ENCODE measurements around the gene FAM124A. TPM values are rescaled to one million over a fixed set of nuclear protein-coding genes. Genes with fewer than 3 reads are reported as not detected.
"Not testable (repeated sequence)": the region's sequence is repeated elsewhere in the genome, so short reads cannot be mapped to it uniquely, and the experiment has no call there.

Gene FAM124A
- total RNA-seq, 1 experiment from 2014 or later: not detected

GRCh38 chr13:51278426-51279130, 56.4 kb downstream of the FAM124A start:
- POLR2A ChIA-PET (ENCODE audit: unreplicated experiment): no interaction called here
- H3K27me3 ChIP-seq (ENCODE audit: insufficient read depth, low read depth): peaks cover 81% of the 10 kb centered on the region
- H3K4me3 ChIP-seq: no peak overlapping the region
- H3K9me3 ChIP-seq (ENCODE audit: insufficient read depth, low read depth): no peaks in the 10 kb centered on the region
- intact Hi-C loops (cut with micrococcal nuclease; ENCODE audit: unreplicated experiment): no loop called here
- TF ChIP-seq CTCF (conservative IDR thresholded peaks at IDR 0.05): no peak
- TF ChIP-seq EZH2 (IDR thresholded peaks at IDR 0.05; ENCODE audit: low read depth): no peak
- no peak for DNase-seq
- CTCF ChIA-PET: interaction anchor here (0.5 kb wide), 2 partner anchors 8 to 1178 kb away, joined by 3 read pairs; no protein-coding TSS in a partner anchor
- no peaks in the 10 kb centered on the region for H3K79me2 ChIP-seq (ENCODE audit: low read depth)
- H3K36me3 ChIP-seq (ENCODE audit: low read depth): no peaks in the 10 kb centered on the region
- H2AFZ ChIP-seq: no peak overlapping the region
- BruUV-seq (replicated peaks): no TSS peak
- H3F3A ChIP-seq (ENCODE audit: insufficient read depth, low read depth): no peaks in the 10 kb centered on the region
- H3K9me2 ChIP-seq (ENCODE audit: insufficient read depth): no peaks in the 10 kb centered on the region
- H3K4me2 ChIP-seq: no peak overlapping the region
- no peaks in the 10 kb centered on the region for H4K20me1 ChIP-seq (ENCODE audit: insufficient read depth)
- H3K4me1 ChIP-seq (replicated peaks; ENCODE audit: insufficient read depth): no peaks in the 10 kb centered on the region
- no peak overlapping the region for H3K27ac ChIP-seq

GRCh38 chr13:51280379-51280940, 58.3 kb downstream of the FAM124A start:
- H3K4me1 ChIP-seq (replicated peaks; ENCODE audit: insufficient read depth): no peaks in the 10 kb centered on the region
- BruUV-seq (replicated peaks): no TSS peak
- no peaks in the 10 kb centered on the region for H3K79me2 ChIP-seq (ENCODE audit: low read depth)
- H3K9me2 ChIP-seq (ENCODE audit: insufficient read depth): no peaks in the 10 kb centered on the region
- H3K36me3 ChIP-seq (ENCODE audit: low read depth): no peaks in the 10 kb centered on the region
- DNase-seq: no peak
- no peak overlapping the region for H2AFZ ChIP-seq
- no peaks in the 10 kb centered on the region for H3F3A ChIP-seq (ENCODE audit: insufficient read depth, low read depth)
- no peak overlapping the region for H3K4me2 ChIP-seq
- CTCF ChIA-PET: no interaction called here
- no peak overlapping the region for H3K4me3 ChIP-seq
- POLR2A ChIA-PET (ENCODE audit: unreplicated experiment): no interaction called here
- H4K20me1 ChIP-seq (ENCODE audit: insufficient read depth): no peaks in the 10 kb centered on the region
- peaks cover 83% of the 10 kb centered on the region for H3K27me3 ChIP-seq (ENCODE audit: insufficient read depth, low read depth)
- no peak for TF ChIP-seq EZH2 (IDR thresholded peaks at IDR 0.05; ENCODE audit: low read depth)
- TF ChIP-seq CTCF (conservative IDR thresholded peaks at IDR 0.05): no peak
- no peak overlapping the region for H3K27ac ChIP-seq
- intact Hi-C loops (cut with micrococcal nuclease; ENCODE audit: unreplicated experiment): loop anchor here (10.0 kb wide), 1 partner anchor 514 kb away; no protein-coding TSS in a partner anchor
- H3K9me3 ChIP-seq (ENCODE audit: insufficient read depth, low read depth): no peaks in the 10 kb centered on the region

GRCh38 chr13:51282322-51282721, 60.1 kb downstream of the FAM124A start:
- no peak overlapping the region for H3K4me2 ChIP-seq
- no peak overlapping the region for H3K27ac ChIP-seq
- H3K4me1 ChIP-seq (replicated peaks; ENCODE audit: insufficient read depth): no peaks in the 10 kb centered on the region
- no peaks in the 10 kb centered on the region for H3K9me2 ChIP-seq (ENCODE audit: insufficient read depth)
- ChIA-PET POLR2A (ENCODE audit: unreplicated experiment) (interaction anchor here (0.6 kb wide), 1 partner anchor 1640 kb away, joined by 4 read pairs; no protein-coding TSS in a partner anchor), CTCF (no interaction called here)
- TF ChIP-seq EZH2 (IDR thresholded peaks at IDR 0.05; ENCODE audit: low read depth) (no peak), CTCF (conservative IDR thresholded peaks at IDR 0.05) (no peak)
- H4K20me1 ChIP-seq (ENCODE audit: insufficient read depth): no peaks in the 10 kb centered on the region
- no peaks in the 10 kb centered on the region for H3K36me3 ChIP-seq (ENCODE audit: low read depth)
- intact Hi-C loops (cut with micrococcal nuclease; ENCODE audit: unreplicated experiment): loop anchor here (10.0 kb wide), 1 partner anchor 512 kb away; no protein-coding TSS in a partner anchor
- H3K27me3 ChIP-seq (ENCODE audit: insufficient read depth, low read depth): peaks cover 78% of the 10 kb centered on the region
- no peaks in the 10 kb centered on the region for H3K9me3 ChIP-seq (ENCODE audit: insufficient read depth, low read depth)
- DNase-seq: no peak
- no peak overlapping the region for H2AFZ ChIP-seq
- H3K79me2 ChIP-seq (ENCODE audit: low read depth): no peaks in the 10 kb centered on the region
- H3F3A ChIP-seq (ENCODE audit: insufficient read depth, low read depth): no peaks in the 10 kb centered on the region
- H3K4me3 ChIP-seq: no peak overlapping the region
- no TSS peak for BruUV-seq (replicated peaks)

- CTCF ChIA-PET; H4K20me1 ChIP-seq (ENCODE audit: insufficient read depth); BruUV-seq (replicated peaks); POLR2A ChIA-PET (ENCODE audit: unreplicated experiment); H3K4me1 ChIP-seq (replicated peaks; ENCODE audit: insufficient read depth); DNase-seq; H2AFZ ChIP-seq; H3K79me2 ChIP-seq (ENCODE audit: low read depth); H3K4me2 ChIP-seq; H3K9me3 ChIP-seq (ENCODE audit: insufficient read depth, low read depth); H3K9me2 ChIP-seq (ENCODE audit: insufficient read depth); H3F3A ChIP-seq (ENCODE audit: insufficient read depth, low read depth); H3K36me3 ChIP-seq (ENCODE audit: low read depth); H3K4me3 ChIP-seq; H3K27ac ChIP-seq: not testable (repeated sequence)
- intact Hi-C loops (cut with micrococcal nuclease; ENCODE audit: unreplicated experiment): loop anchor here (10.0 kb wide), 1 partner anchor 512 kb away; no protein-coding TSS in a partner anchor
- peaks cover 76% of the 10 kb centered on the region for H3K27me3 ChIP-seq (ENCODE audit: insufficient read depth, low read depth)
Observed at GRCh38 chr13:51282923-51283322, 60.7 kb downstream of the FAM124A start.

Data from PC-9 (cell line).